SJCRH30 (cell line): ENCODE results near the gene CBFA2T2. TPM values are rescaled to one million over a fixed set of nuclear protein-coding genes. Genes with fewer than 3 reads are reported as not detected.

ENCODE experiments used
- DNase-seq, 2 experiments: peaks; one replicate each; pipeline ENCODE4 v3.0.0-alpha.2; 2015 to 2020
- H3K27ac ChIP-seq: fragments of 250-450 bp; sonication (Bioruptor Pico); 2 replicates; pipeline ENCODE4 v1.5.1; 2020; ENCODE audit warnings: mild to moderate bottlenecking, moderate library complexity
- H3K27me3 ChIP-seq: fragments of 250-450 bp; sonication (Bioruptor Pico); 2 replicates; pipeline ENCODE4 v1.5.1; 2020; ENCODE audit warnings: mild to moderate bottlenecking, moderate library complexity
- H3K36me3 ChIP-seq: fragments of 250-450 bp; sonication (Bioruptor Pico); 2 replicates; pipeline ENCODE4 v1.5.1; 2020; ENCODE audit warnings: mild to moderate bottlenecking, moderate library complexity
- H3K4me1 ChIP-seq: fragments of 250-450 bp; sonication (Bioruptor Pico); 2 replicates; pipeline ENCODE4 v1.5.1; 2020; ENCODE audit warnings: mild to moderate bottlenecking, moderate library complexity
- H3K4me3 ChIP-seq: fragments of 250-450 bp; sonication (Bioruptor Pico); 2 replicates; pipeline ENCODE4 v1.5.1; 2020; ENCODE audit warnings: mild to moderate bottlenecking, moderate library complexity
- H3K9me3 ChIP-seq: fragments of 250-450 bp; sonication (Bioruptor Pico); replicated peaks from 2 replicates; pipeline ENCODE4 v1.5.1; 2020; ENCODE audit warnings: mild to moderate bottlenecking, moderate library complexity
- total RNA-seq: library from RNA; depleted of rRNA; stranded (reverse); fragments of >200 nt; shearing (Covaris generic); gene quantifications from 2 replicates; pipeline ENCODE4 v1.2.3, GENCODE V29; 2014

Gene CBFA2T2
- total RNA-seq, 1 experiment from 2014 or later = 14.9 TPM

DNA sequence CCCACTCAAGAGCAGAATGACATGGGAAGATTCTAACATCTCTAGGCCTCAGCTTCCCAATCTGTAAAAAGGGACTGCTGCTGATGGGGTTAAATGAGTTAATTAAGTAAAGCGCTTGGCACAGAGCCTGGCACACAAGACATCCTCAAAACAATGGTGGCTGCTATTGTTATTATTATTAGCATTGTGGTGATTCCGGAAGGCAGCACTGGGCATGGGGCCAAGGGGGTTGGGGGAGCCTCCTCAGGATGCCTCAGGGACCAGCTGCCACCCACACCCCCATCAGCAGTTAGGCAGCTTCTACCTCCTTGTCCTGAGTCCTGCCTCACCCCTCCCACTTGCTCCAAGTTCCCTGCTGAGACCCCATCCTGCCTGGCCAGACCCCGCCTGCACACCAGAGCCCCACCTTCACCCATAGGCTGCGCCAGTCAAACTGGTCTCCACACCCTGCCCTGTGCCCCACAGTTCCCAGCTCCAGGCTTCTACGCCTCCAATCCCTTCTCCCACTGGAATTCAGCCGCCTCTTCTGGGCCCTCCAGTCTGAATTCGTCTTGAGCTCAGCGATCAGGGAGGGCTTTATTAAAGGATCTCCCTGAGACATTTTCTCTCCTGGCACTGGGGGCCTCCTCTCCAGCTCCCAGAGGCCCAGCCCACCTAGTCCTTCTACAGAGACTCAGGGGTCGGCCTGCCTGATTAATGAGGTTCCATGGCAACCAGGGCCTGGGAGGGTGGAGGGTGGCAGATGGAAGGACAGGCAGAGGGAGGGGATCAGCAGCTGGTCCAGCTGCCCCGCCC is 194.8 kb downstream of the CBFA2T2 start:
- H3K4me3 ChIP-seq = peak overlapping the region; percentile 84
- peak overlapping the region; percentile 84 for H3K27ac ChIP-seq
- DNase-seq = peak in 1 of 2 experiments; percentile 75
- H3K27me3 ChIP-seq = no peaks in the 10 kb centered on the region
- H3K4me1 ChIP-seq = peaks cover 24% of the 10 kb centered on the region
- no peaks in the 10 kb centered on the region for H3K9me3 ChIP-seq
- peaks cover 19% of the 10 kb centered on the region for H3K36me3 ChIP-seq

GRCh38 chr20:33685328-33686099 is 195.6 kb downstream of the CBFA2T2 start:
- no peaks in the 10 kb centered on the region for H3K9me3 ChIP-seq
- H3K27me3 ChIP-seq = no peaks in the 10 kb centered on the region
- peak overlapping the region; percentile 84 for H3K27ac ChIP-seq
- peaks cover 12% of the 10 kb centered on the region for H3K36me3 ChIP-seq
- H3K4me3 ChIP-seq = peak overlapping the region; percentile 84
- peak; percentile 96 for DNase-seq
- peaks cover 23% of the 10 kb centered on the region for H3K4me1 ChIP-seq

DNA sequence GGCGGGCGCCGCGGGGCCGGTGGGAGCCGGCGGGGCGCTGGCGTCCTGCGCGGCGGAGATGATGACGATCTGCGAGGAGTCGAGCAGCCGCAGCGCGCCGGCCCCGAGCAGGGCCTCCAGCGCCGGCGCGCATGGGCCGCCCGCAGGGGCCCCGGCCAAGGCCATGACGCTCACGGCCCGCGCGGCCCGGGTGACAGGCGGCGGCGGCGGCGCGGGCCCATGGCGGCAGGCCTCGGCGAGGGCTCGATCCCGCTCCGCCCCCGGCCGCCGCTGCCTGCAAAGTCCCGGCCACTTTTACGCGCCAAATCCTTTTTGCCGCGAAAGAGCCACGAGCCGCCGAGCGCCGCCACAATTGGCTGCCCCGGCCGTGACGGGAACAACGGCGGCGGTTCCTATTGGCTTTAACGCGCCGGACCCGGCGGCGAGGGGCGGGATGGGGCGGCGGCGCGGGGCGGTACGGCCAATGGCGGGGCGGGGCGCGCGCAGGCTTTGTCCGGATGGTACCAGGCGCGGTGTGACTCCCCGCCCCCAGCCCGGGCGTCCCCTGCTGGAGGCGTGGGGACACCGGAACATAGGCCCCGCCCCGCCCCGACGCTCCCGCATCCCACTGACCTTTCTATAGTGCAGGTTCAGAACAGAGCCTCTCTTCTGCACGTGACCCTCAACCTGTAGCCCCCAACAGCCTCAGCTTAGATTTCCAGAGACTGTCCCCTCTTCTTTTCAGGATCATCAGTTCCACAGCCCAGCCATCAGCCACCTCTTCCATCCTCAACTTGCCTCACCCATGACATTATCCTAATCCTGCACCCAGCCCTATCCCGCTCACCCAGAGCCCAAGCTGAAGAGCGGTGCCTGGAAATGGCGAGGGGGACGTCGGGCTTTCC is 196.4 kb downstream of the CBFA2T2 start, which contains the start of gene E2F1:
E2F1 (minus strand) TSS at position 286 of the 884 bp plus-strand sequence; CDS start at position 165, 121 bp downstream.
- H3K9me3 ChIP-seq = no peaks in the 10 kb centered on the region
- no peaks in the 10 kb centered on the region for H3K27me3 ChIP-seq
- peaks cover 10% of the 10 kb centered on the region for H3K36me3 ChIP-seq
- peak within 1 kb of the TSS; percentile 84 for H3K27ac ChIP-seq
- peak; percentile 98 for DNase-seq
- H3K4me3 ChIP-seq = peak within 1 kb of the TSS; percentile 84
- H3K4me1 ChIP-seq = peaks cover 23% of the 10 kb centered on the region

DNA sequence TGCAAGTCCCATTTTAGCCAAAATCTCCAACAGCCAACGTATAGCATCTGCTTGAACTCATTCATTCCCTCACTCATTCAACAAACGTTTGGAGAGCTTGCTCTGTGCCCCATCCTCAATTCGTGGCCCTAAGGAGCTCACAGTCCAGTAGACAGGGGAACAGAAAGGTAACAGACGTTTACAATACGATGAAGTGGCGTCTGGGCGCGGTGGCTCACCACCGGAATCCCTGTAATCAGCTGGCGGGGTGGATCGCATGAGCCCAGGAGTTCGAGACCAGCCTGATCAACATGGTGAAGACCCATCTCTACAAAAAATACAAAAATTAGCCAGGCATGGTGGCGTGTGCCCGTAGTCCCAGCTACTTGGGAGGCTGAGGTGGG is 197.1 kb downstream of the CBFA2T2 start:
- Histone ChIP-seq H3K27me3 (no peaks in the 10 kb centered on the region), H3K4me3 (peak overlapping the region; percentile 84), H3K9me3 (no peaks in the 10 kb centered on the region), H3K36me3 (peaks cover 10% of the 10 kb centered on the region), H3K4me1 (peaks cover 23% of the 10 kb centered on the region), H3K27ac (no peak overlapping the region)
- no peak for DNase-seq

DNA sequence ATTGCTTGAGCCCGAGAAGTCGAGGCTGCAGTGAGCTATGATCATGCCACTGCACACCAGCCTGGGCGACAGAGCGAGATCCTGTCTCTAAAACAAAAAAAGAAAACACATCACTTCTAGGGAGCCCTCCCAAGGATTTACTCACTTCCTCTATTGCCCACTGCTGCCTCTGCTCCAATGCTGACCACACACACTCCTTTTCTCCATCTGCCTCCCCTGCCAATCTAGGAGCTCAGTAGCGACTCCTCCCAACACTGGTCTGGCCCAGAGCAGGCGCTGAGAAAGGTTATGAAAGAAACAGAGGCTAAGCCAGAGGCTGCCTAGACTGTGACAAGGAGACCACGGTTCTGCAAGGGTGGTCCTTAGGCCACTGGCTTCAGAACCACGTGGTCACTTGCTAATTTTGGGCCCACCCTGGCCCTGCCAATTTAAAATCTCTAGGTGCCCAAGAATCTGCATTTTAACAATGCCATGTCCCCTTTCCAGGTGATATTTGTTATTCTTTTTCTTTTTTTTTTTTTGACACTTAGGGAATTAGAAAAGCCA is 197.5 kb downstream of the CBFA2T2 start:
- Histone ChIP-seq H3K9me3 (no peaks in the 10 kb centered on the region), H3K27me3 (no peaks in the 10 kb centered on the region), H3K36me3 (peaks cover 10% of the 10 kb centered on the region), H3K4me1 (peaks cover 23% of the 10 kb centered on the region), H3K27ac (no peak overlapping the region), H3K4me3 (no peak overlapping the region)
- DNase-seq = peak; percentile 50 to 64

DNA sequence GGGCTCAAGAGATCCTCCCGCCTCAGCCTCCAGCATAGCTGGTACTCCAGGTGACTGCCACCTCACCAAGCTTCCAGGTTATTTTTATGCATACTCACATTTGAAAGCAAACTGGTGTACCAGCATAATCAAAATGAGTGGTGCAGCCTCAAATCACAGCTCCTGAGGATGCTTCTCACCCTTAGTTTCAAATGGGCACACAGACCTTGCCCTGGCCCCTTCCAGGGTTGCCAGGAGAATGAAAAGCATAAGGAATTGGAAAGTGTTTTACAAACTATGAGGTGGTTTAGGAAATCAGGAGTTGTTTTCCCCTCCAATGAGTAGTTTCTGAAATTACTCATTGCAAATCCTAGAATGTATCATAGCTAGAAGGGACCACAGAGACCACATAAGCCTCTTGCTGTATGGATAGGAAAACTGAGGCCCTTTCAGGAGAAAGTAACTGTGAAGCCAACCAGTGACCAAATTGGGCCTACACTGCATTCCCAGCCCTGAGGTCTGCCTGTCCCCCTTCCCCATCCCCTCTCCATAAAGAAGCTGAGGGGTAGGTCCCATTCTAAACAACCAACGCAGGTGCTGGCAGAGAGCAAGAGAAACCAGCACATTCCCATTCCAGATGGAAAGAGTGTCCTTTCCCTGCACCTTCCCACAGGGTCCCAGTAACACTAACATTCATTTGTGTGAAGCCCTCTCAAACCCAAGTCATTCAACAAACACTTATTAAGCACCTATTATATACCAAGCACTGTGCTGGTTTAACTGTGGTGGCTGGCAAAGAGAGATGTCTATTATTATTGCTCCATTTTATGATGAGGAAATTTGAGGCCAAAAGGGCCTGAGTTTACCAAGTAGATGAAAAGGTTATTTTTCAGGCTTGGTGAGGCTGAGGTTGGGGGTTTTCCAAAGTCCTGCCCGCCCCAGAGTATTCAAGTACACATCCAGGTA is 198.4 kb downstream of the CBFA2T2 start:
- no peak overlapping the region for H3K27ac ChIP-seq
- DNase-seq = no peak
- H3K9me3 ChIP-seq = no peaks in the 10 kb centered on the region
- H3K36me3 ChIP-seq = peaks cover 6% of the 10 kb centered on the region
- H3K4me1 ChIP-seq = peaks cover 23% of the 10 kb centered on the region
- H3K4me3 ChIP-seq = no peak overlapping the region
- H3K27me3 ChIP-seq = no peaks in the 10 kb centered on the region

DNA sequence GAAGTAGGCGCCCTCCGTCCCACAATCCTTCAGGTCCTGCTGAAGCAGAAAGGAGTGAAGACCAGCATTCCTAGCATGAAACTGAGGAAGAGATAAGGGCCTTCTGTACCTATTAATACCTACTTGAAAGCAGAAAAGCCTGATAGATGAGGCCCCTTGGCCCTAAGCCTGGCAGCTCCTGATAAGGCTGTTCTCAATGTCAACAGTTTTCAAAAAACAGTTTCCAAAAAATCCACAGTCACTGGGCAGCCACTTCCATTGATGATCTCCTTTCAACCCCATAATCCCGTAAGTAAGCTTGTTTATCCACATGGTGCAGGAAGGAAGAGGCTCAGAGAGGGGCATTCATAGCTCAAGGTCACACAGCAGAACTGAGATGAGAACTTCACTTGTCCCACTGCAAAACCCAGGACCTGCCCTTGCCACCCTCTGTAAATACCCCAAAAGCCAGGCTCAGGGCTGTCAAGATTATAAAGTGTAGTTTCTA is 199.1 kb downstream of the CBFA2T2 start:
- H3K9me3 ChIP-seq = no peaks in the 10 kb centered on the region

GRCh38 chr20:33689493-33689892 is 199.6 kb downstream of the CBFA2T2 start:
- no peak for DNase-seq

More for the DNA sequence above, 199.1 kb downstream of the CBFA2T2 start:
- Histone ChIP-seq H3K36me3 (peaks cover 3% of the 10 kb centered on the region), H3K4me3 (no peak overlapping the region), H3K27me3 (no peaks in the 10 kb centered on the region), H3K27ac (no peak overlapping the region), H3K4me1 (peaks cover 23% of the 10 kb centered on the region)
- DNase-seq = no peak

DNA sequence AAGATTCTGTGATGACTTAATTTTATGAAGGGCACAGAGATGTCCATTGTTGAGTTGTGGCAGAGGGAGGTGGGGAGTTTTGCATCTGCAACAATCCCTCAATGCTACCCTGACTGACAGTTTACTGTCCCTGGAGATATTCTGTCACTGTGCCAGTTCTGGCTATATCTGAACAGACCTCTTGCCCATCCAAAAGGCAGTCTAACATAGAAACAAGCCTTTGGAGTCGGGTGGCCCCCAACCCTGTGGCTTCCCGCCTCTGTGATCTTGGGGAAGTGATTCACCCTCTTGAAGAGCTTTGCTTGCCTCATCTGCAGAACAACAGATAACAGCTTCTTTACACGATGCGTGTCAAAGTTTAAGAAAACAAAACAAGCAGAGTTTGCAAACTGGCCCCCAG is 200.1 kb downstream of the CBFA2T2 start:
- peak; percentile 61 to 76 for DNase-seq
- H3K9me3 ChIP-seq = no peaks in the 10 kb centered on the region
- 0 out of 2 replicates have a peak, but pooled peaks cover 2% of the 10 kb centered on the region for H3K36me3 ChIP-seq
- no peak overlapping the region for H3K4me3 ChIP-seq
- H3K27me3 ChIP-seq = no peaks in the 10 kb centered on the region
- no peak overlapping the region for H3K27ac ChIP-seq
- H3K4me1 ChIP-seq = peaks cover 15% of the 10 kb centered on the region

More at GRCh38 chr20:33689493-33689892, 199.6 kb downstream of the CBFA2T2 start:
- no peaks in the 10 kb centered on the region for H3K9me3 ChIP-seq
- no peaks in the 10 kb centered on the region for H3K27me3 ChIP-seq
- H3K4me1 ChIP-seq = peaks cover 20% of the 10 kb centered on the region
- no peak overlapping the region for H3K27ac ChIP-seq
- H3K4me3 ChIP-seq = no peak overlapping the region
- H3K36me3 ChIP-seq = 0 out of 2 replicates have a peak, but pooled peaks cover 2% of the 10 kb centered on the region

DNA sequence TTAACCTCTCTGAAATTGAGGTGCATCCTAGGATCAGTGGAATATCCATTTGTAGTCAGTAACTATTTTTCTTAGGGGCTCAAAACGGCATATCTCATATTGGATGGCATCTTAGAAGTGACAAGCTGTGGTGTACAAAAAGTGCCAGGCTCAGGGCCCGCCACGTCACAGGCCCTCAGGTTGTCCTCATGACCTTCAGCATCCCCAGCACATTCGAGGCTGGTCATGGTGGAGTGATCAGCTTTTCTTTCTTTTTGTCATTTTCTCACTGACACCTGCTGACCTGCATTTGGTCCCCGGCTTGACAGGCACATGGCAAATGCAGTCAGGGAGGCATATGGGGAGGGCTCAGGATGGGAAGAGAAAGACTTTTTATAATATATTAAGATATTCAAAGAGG is 203.4 kb downstream of the CBFA2T2 start:
- no peak overlapping the region for H3K4me3 ChIP-seq
- H3K9me3 ChIP-seq = no peaks in the 10 kb centered on the region; the same call in 1 of the 2 replicates
- peaks cover 9% of the 10 kb centered on the region for H3K4me1 ChIP-seq
- no peak overlapping the region for H3K27ac ChIP-seq
- no peak for DNase-seq
- H3K36me3 ChIP-seq = no peaks in the 10 kb centered on the region
- H3K27me3 ChIP-seq = no peaks in the 10 kb centered on the region

GRCh38 chr20:33693741-33694638 is 204.1 kb downstream of the CBFA2T2 start:
- DNase-seq = no peak

DNA sequence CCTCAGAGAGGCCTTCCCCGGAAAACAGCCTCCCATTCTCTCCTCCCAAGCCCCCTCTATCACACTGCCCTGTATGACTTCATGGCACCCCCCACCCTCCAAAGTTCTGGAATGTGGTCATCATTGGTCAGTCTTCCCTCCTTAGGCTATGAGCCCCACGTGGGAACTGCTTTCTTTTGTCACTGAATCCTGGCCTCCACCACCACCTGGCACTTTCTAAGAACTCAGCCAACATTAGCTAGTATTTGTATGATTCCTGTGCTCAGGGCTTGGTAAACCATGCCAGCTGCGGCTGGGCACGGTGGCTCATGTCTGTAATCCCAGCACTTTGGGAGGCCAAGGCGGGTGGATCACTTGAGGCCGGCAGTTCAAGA is 204.7 kb downstream of the CBFA2T2 start:
- Histone ChIP-seq H3K36me3 (no peaks in the 10 kb centered on the region), H3K4me3 (no peak overlapping the region), H3K4me1 (peaks cover 6% of the 10 kb centered on the region), H3K9me3 (no peaks in the 10 kb centered on the region; the same call in 1 of the 2 replicates), H3K27me3 (no peaks in the 10 kb centered on the region), H3K27ac (no peak overlapping the region)
- DNase-seq = no peak

More at GRCh38 chr20:33693741-33694638, 204.1 kb downstream of the CBFA2T2 start:
- H3K9me3 ChIP-seq = no peaks in the 10 kb centered on the region; the same call in 1 of the 2 replicates
- no peak overlapping the region for H3K27ac ChIP-seq
- peaks cover 9% of the 10 kb centered on the region for H3K4me1 ChIP-seq
- H3K4me3 ChIP-seq = no peak overlapping the region
- no peaks in the 10 kb centered on the region for H3K27me3 ChIP-seq
- no peaks in the 10 kb centered on the region for H3K36me3 ChIP-seq
